Measurements from ENCODE around the gene C1QTNF6. TPM values are rescaled to one million over a fixed set of nuclear protein-coding genes. Genes with fewer than 3 reads are reported as not detected.

C1QTNF6 gene
- polyA plus RNA-seq, 1 donor from 2014 or later: 5.3 TPM

DNA sequence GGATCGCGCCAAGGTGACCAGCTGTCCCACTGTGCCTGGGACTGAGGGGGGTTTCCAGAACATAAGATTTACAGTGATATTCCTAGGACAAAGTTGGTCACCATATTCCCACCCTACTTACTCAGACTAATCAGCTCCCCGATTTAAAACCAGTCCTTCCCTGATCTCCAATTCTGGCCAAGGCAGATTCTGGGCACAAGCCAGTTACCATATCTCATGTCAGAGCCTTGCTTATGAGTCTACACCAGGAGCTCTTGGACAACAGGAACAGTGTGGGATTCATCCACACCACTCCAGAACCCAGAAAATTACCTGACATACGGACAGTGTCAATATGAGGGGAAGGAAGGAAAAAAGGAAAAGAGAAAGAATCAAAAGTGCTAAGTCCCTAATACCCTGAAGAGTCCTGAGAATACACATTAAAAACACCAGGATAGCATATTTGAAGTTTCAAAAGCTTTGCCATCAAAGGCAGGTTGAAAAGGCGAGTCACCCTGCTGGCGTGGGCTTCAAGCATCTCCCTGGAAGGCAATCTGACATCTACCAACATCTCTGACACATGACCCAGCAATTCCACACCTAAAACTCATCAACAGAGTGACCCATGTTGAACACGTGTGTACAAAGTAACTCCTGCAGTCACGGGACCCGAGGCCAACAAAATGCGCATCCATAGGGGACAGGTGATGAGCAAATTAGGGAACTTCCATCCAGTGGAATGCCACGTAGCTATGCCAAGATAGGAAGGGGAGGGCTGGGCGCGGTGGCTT lies 30.3 kb downstream of the C1QTNF6 start:
- Histone ChIP-seq H3K27me3 (ENCODE audit: insufficient read depth, low read depth, low read length) (no peaks in the 10 kb centered on the region), H3K9ac (ENCODE audit: low read length) (no peak overlapping the region), H3K4me3 (ENCODE audit: low read length) (no peak overlapping the region), H3K9me2 (ENCODE audit: insufficient read depth, low read length) (no peaks in the 10 kb centered on the region), H3K4me2 (ENCODE audit: low read length) (no peak overlapping the region), H3K36me3 (ENCODE audit: insufficient read depth, low read length) (no peaks in the 10 kb centered on the region), H3K27ac (ENCODE audit: low read length) (no peak overlapping the region), H3K9me3 (ENCODE audit: low read length) (no peaks in the 10 kb centered on the region), H3K79me2 (replicated peaks; ENCODE audit: insufficient read depth, low read length) (no peaks in the 10 kb centered on the region), H2AFZ (ENCODE audit: low read depth, low read length) (no peak overlapping the region), H4K20me1 (ENCODE audit: insufficient read depth) (no peaks in the 10 kb centered on the region), H3F3A (ENCODE audit: insufficient read depth, low read length, poor library complexity, severe bottlenecking) (no peaks in the 10 kb centered on the region)
- TF ChIP-seq EP300 (conservative IDR thresholded peaks at IDR 0.05; ENCODE audit: poor library complexity, severe bottlenecking): no peak
- TF ChIP-seq MXI1 (conservative IDR thresholded peaks at IDR 0.05; ENCODE audit: poor library complexity, severe bottlenecking): no peak

DNA sequence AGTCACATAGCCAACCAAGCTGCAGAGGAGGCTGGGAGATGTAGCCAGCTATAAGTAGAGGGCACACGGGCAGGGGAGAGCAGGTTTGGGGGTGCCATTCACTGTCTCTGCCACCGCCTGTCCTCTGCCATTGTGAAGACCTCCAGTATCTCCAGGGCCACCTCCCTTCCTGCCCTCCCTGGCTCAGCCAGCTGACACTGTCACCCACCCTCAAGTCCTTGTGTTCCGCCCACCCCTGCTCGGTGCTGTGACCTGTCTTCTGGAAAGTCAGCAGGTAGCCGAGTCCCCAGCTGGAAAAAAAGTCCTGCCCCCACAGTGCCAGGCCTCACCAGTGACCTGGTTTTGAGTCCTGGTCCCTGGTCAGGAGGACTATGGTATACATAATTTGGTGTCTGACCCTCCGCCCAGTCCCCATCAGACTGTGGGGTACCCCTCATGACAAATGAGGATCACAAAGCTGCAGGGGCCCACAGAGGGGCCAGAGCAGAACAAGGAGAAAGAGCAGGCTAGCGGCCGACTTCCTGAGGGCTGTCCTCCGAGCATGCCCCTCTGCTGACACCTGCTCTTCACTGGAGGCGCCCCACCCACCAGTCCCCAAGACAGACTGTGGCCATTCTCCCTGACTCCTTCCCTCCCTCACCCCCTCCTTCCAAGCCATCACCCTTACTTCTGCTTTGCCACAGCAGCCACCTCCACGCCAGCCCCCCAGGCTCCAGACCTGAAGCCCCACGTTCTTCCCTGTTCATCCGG lies 31.2 kb downstream of the C1QTNF6 start:
- Histone ChIP-seq H3K27me3 (ENCODE audit: insufficient read depth, low read depth, low read length) (no peaks in the 10 kb centered on the region), H3K27ac (ENCODE audit: low read length) (no peak overlapping the region), H3K9ac (ENCODE audit: low read length) (no peak overlapping the region), H4K20me1 (ENCODE audit: insufficient read depth) (no peaks in the 10 kb centered on the region), H3F3A (ENCODE audit: insufficient read depth, low read length, poor library complexity, severe bottlenecking) (no peaks in the 10 kb centered on the region), H3K9me3 (ENCODE audit: low read length) (no peaks in the 10 kb centered on the region), H3K4me3 (ENCODE audit: low read length) (no peak overlapping the region), H3K4me2 (ENCODE audit: low read length) (no peak overlapping the region), H3K79me2 (replicated peaks; ENCODE audit: insufficient read depth, low read length) (no peaks in the 10 kb centered on the region), H3K36me3 (ENCODE audit: insufficient read depth, low read length) (no peaks in the 10 kb centered on the region), H3K9me2 (ENCODE audit: insufficient read depth, low read length) (no peaks in the 10 kb centered on the region), H2AFZ (ENCODE audit: low read depth, low read length) (no peak overlapping the region)
- TF ChIP-seq RAD21 (conservative IDR thresholded peaks at IDR 0.05): no peak
- TF ChIP-seq MXI1 (conservative IDR thresholded peaks at IDR 0.05; ENCODE audit: poor library complexity, severe bottlenecking): no peak
- no peak for TF ChIP-seq TAF1 (IDR thresholded peaks at IDR 0.05; ENCODE audit: low read depth)
- TF ChIP-seq EP300 (conservative IDR thresholded peaks at IDR 0.05; ENCODE audit: poor library complexity, severe bottlenecking): no peak
- TF ChIP-seq, protein P1, sequence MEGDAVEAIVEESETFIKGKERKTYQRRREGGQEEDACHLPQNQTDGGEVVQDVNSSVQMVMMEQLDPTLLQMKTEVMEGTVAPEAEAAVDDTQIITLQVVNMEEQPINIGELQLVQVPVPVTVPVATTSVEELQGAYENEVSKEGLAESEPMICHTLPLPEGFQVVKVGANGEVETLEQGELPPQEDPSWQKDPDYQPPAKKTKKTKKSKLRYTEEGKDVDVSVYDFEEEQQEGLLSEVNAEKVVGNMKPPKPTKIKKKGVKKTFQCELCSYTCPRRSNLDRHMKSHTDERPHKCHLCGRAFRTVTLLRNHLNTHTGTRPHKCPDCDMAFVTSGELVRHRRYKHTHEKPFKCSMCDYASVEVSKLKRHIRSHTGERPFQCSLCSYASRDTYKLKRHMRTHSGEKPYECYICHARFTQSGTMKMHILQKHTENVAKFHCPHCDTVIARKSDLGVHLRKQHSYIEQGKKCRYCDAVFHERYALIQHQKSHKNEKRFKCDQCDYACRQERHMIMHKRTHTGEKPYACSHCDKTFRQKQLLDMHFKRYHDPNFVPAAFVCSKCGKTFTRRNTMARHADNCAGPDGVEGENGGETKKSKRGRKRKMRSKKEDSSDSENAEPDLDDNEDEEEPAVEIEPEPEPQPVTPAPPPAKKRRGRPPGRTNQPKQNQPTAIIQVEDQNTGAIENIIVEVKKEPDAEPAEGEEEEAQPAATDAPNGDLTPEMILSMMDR (IDR thresholded peaks at IDR 0.05; ENCODE audit: poor library complexity, severe bottlenecking): no peak
- no peak for TF ChIP-seq SMC3 (conservative IDR thresholded peaks at IDR 0.05; ENCODE audit: poor library complexity)
- TF ChIP-seq, protein P2, sequence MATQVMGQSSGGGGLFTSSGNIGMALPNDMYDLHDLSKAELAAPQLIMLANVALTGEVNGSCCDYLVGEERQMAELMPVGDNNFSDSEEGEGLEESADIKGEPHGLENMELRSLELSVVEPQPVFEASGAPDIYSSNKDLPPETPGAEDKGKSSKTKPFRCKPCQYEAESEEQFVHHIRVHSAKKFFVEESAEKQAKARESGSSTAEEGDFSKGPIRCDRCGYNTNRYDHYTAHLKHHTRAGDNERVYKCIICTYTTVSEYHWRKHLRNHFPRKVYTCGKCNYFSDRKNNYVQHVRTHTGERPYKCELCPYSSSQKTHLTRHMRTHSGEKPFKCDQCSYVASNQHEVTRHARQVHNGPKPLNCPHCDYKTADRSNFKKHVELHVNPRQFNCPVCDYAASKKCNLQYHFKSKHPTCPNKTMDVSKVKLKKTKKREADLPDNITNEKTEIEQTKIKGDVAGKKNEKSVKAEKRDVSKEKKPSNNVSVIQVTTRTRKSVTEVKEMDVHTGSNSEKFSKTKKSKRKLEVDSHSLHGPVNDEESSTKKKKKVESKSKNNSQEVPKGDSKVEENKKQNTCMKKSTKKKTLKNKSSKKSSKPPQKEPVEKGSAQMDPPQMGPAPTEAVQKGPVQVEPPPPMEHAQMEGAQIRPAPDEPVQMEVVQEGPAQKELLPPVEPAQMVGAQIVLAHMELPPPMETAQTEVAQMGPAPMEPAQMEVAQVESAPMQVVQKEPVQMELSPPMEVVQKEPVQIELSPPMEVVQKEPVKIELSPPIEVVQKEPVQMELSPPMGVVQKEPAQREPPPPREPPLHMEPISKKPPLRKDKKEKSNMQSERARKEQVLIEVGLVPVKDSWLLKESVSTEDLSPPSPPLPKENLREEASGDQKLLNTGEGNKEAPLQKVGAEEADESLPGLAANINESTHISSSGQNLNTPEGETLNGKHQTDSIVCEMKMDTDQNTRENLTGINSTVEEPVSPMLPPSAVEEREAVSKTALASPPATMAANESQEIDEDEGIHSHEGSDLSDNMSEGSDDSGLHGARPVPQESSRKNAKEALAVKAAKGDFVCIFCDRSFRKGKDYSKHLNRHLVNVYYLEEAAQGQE (IDR thresholded peaks at IDR 0.05; ENCODE audit: borderline replicate concordance): no peak
- no peak for TF ChIP-seq POLR2AphosphoS5 (IDR thresholded peaks at IDR 0.05)
- no peak for TF ChIP-seq EZH2 (IDR thresholded peaks at IDR 0.05; ENCODE audit: borderline replicate concordance, insufficient read depth, low read length, poor library complexity, severe bottlenecking)

Measured in neural cell (in vitro differentiated cells).